Measurements from ENCODE around the gene RBM33. TPM values are rescaled to one million over a fixed set of nuclear protein-coding genes. Genes with fewer than 3 reads are reported as not detected.

Gene RBM33
- total RNA-seq, 2 experiments from 2014 or later: 67.6 to 81.1 TPM

DNA sequence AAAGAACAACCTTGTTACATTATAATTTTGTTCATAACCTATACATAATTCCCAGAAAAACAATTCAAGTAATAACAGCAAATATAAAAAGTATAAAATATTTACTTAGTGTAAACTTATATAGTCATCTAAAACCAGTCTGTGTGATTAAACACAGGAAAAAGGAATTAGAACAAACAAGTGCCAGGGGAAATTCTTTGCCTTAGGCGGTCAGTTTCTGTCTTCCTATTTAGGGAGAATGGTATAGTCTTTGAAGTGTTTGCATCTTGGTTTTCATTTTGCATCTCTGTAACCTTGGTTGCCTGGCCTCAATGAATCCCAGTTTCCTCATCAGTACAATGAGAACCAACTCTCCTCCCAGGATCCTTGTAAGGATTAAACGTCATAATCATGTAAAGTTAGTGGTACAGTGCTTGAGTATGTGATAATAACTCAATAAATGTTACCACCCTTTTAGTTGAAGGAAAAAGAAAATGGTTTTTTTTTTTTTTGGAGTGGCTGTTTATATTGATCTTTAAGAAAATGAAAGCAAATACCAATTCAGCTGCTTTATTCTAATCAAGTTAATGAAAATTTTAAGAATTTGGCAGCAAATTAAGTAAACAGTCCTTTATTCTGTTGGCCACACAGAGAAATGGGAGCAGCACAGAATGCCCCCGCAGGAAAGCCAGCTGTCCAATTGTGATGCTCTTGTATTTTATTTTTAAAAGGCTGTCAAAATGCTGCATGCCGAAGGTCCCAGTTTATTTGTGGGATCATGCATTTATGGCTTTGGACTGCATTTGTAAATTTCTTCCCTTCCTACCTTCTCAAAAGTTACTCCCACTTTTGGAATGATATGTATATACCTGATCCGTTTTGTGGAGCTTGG lies 106.0 kb downstream of the RBM33 start:
- ATAC-seq (no peak), DNase-seq (no peak)
- H3K27ac Mint-ChIP-seq: no peak overlapping the region
- H3K4me1 Mint-ChIP-seq: peaks cover 80% of the 10 kb centered on the region
- no peak overlapping the region for H3K4me3 Mint-ChIP-seq
- CTCF ChIA-PET: interaction anchor here (1.1 kb wide), 1 partner anchor 153 kb away, joined by 3 read pairs; no protein-coding TSS in a partner anchor
- no peaks in the 10 kb centered on the region for H3K9me3 Mint-ChIP-seq (ENCODE audit: low read depth)
- POLR2A ChIA-PET: no interaction called here
- peaks cover 30% of the 10 kb centered on the region for H3K36me3 Mint-ChIP-seq (ENCODE audit: low read depth)
- no peaks in the 10 kb centered on the region for H3K27me3 Mint-ChIP-seq
- intact Hi-C loops (cut with DNase I, micrococcal nuclease): no loop called here

DNA sequence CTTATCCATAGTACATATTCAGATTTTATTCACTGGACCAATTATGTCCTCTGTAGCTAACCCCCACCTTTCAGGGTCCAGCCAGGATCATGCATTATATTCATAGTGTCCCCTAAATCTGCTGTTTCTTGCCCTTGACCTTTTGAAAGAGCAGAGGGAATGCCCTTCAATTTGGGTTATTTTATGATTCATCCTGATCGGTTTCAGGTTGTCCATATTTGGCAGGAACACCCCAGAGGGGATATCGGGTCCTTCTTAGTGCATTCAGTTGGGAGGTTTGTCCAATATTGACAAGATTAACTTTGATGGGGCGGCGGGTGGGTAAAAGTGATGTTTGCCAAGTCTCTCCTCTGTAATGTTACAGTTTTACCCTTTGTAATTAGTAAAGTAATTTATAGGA lies 106.9 kb downstream of the RBM33 start:
- intact Hi-C loops (cut with DNase I, micrococcal nuclease): no loop called here
- ATAC-seq: no peak
- Mint-ChIP-seq H3K9me3 (ENCODE audit: low read depth) (no peaks in the 10 kb centered on the region), H3K27me3 (no peaks in the 10 kb centered on the region), H3K27ac (no peak overlapping the region), H3K4me3 (no peak overlapping the region), H3K36me3 (ENCODE audit: low read depth) (peaks cover 23% of the 10 kb centered on the region), H3K4me1 (peaks cover 78% of the 10 kb centered on the region)
- DNase-seq: no peak
- POLR2A ChIA-PET: no interaction called here
- CTCF ChIA-PET: interaction anchor here (0.6 kb wide), 1 partner anchor 153 kb away, joined by 3 read pairs; no protein-coding TSS in a partner anchor

DNA sequence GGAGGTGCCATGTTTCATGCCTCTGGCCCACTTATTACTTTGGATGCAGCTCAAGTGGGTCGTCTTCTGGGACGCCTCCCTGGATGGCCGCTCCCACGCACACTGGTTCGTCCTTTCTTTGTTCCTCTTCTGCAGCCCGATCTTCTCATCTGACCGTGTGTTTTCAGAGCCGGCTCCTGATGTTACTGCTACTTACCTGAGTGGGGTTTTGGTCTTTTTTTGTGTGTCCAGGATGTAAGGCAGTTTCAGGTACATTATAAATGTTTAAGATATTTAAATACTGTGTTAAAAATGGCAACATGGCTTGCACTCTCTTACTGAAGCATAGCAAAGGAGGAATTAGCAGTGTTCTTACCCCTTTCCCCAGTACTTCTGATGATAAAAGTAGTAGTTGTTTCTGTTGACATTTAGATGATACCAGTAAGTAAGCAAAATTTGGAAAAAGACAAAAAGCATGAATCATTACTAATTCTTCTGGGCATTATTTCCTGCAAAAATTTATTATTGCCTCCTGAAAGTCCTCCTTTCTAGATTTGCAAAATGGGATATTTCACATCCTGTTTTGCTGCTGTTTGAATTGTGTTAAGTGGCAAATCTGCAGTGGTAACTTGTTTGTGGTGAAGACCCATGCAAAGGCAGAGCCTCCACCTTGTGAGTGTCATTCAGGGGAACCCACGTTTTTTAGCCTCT lies 108.4 kb downstream of the RBM33 start:
- H3K4me1 Mint-ChIP-seq: peaks cover 79% of the 10 kb centered on the region
- H3K4me3 Mint-ChIP-seq: no peak overlapping the region
- ChIA-PET CTCF (interaction anchor here (1.0 to 1.8 kb wide), 2 partner anchors 14 to 154 kb away, joined by 3 to 5 read pairs; no protein-coding TSS in a partner anchor), POLR2A (no interaction called here)
- H3K27me3 Mint-ChIP-seq: no peaks in the 10 kb centered on the region
- no peaks in the 10 kb centered on the region for H3K9me3 Mint-ChIP-seq (ENCODE audit: low read depth)
- H3K27ac Mint-ChIP-seq: peak overlapping the region; percentile 74
- peaks cover 28% of the 10 kb centered on the region for H3K36me3 Mint-ChIP-seq (ENCODE audit: low read depth)
- intact Hi-C loops (cut with DNase I, micrococcal nuclease): no loop called here
- no peak for ATAC-seq
- no peak for DNase-seq

DNA sequence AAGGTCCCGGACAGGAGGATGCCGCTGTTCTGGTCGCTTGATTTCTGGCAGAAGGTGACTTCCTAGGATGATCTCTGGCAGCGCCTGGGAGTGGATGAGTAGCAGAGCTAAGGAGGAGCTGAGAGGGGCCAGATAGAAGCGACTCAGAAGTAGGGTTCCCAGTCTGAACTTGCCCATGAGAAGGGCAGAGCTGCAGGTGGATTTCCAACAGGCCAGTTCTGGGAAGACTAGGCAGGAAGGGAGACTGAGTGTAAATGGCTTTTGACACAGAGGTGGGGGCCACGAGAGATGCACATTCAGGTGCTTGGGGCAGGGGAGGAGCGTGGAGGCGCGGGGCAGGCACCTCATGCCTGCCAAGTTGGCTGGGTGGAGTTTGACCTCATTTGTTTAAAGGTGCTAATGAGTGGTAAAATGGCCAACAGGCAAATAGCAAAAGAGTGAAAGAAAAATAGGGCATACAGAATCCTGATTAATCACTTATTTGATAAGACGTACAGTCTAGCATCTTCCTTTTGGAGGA lies 109.0 kb downstream of the RBM33 start:
- Mint-ChIP-seq H3K36me3 (ENCODE audit: low read depth) (peaks cover 30% of the 10 kb centered on the region), H3K9me3 (ENCODE audit: low read depth) (no peaks in the 10 kb centered on the region)

DNA sequence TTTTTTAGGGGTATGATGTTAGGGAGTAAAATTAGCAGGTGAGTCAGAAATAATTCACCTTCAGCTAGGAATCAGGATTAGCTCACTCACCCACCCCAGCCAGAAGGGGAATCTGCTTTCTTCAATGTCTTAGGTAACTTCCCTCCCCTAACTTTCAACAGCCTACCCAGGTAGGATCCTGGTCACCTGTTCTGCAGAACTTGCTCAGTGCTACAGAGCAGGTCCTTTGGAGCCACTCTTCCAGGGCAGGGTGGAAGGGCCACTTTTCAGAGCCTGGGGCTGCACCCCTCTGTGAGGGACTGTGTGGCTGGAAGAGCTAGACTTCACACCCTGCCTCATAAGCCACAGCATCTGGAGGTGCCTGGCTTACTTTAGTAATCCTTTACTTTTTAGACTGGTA lies 109.7 kb downstream of the RBM33 start:
- Mint-ChIP-seq H3K4me1 (peaks cover 71% of the 10 kb centered on the region), H3K9me3 (ENCODE audit: low read depth) (no peaks in the 10 kb centered on the region), H3K27me3 (no peaks in the 10 kb centered on the region), H3K4me3 (no peak overlapping the region), H3K27ac (no peak overlapping the region), H3K36me3 (ENCODE audit: low read depth) (peaks cover 34% of the 10 kb centered on the region)
- CTCF ChIA-PET: interaction anchor here (1.1 to 1.8 kb wide), 2 partner anchors 14 to 155 kb away, joined by 3 to 5 read pairs; no protein-coding TSS in a partner anchor
- POLR2A ChIA-PET: no interaction called here
- ATAC-seq: peak; percentile 24
- intact Hi-C loops (cut with DNase I, micrococcal nuclease): no loop called here
- DNase-seq: no peak

More for the DNA sequence above, 109.0 kb downstream of the RBM33 start:
- Mint-ChIP-seq H3K4me1 (peaks cover 77% of the 10 kb centered on the region), H3K27ac (peak overlapping the region; percentile 74), H3K27me3 (no peaks in the 10 kb centered on the region), H3K4me3 (no peak overlapping the region)
- DNase-seq: no peak
- peak; percentile 22 for ATAC-seq
- intact Hi-C loops (cut with DNase I, micrococcal nuclease): no loop called here
- ChIA-PET POLR2A (no interaction called here), CTCF (interaction anchor here (1.8 kb wide), 1 partner anchor 154 kb away, joined by 5 read pairs; no protein-coding TSS in a partner anchor)

DNA sequence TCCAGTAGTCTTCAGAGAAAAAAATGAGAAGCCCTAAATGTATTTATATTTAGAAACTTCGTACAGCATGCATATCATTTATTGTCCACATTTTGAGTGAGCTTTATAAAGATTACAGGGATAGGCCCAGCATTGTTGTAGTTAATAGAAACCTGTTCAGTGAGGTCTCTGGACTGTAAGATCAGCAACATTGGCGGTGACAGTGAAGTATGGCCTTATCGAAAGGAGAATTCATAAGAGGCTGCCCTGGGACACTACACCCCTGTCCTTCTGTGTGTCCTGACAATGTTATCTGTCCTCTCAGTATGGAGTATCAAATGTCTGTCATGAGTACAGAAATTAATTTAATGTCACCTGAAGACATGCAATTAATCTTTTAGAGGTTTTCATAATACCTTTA lies 110.6 kb downstream of the RBM33 start:
- CTCF ChIA-PET: interaction anchor here (1.1 kb wide), 1 partner anchor 13 kb away, joined by 3 read pairs; no protein-coding TSS in a partner anchor
- POLR2A ChIA-PET: no interaction called here
- no peak overlapping the region for H3K4me3 Mint-ChIP-seq
- no peaks in the 10 kb centered on the region for H3K9me3 Mint-ChIP-seq (ENCODE audit: low read depth)
- H3K36me3 Mint-ChIP-seq (ENCODE audit: low read depth): peaks cover 37% of the 10 kb centered on the region
- ATAC-seq (no peak), DNase-seq (no peak)
- intact Hi-C loops (cut with DNase I, micrococcal nuclease): no loop called here
- H3K4me1 Mint-ChIP-seq: peaks cover 64% of the 10 kb centered on the region
- no peak overlapping the region for H3K27ac Mint-ChIP-seq
- no peaks in the 10 kb centered on the region for H3K27me3 Mint-ChIP-seq

DNA sequence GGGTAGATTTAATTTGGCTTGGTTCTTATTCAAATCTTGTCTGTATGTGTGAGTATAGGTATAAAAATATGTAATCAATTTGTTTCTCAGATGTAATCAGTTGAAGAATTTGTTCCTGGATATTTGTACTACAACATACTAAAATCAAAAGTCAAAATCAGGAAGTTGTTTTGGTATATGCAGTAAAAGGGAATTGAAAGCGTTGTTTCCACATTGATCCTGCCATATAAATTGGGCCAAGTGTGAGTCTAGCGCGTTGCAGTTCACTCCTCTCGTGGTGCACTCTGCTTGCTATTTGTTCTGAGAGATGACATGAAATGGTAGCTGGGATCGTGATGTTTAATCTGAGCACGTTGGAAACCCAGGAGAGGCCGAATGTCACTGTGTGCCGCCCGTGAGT lies 111.9 kb downstream of the RBM33 start:
- H3K27ac Mint-ChIP-seq: no peak overlapping the region
- ChIA-PET CTCF (interaction anchor here (1.5 kb wide), 1 partner anchor 12 kb away, joined by 4 read pairs; no protein-coding TSS in a partner anchor), POLR2A (no interaction called here)
- intact Hi-C loops (cut with DNase I, micrococcal nuclease): no loop called here
- DNase-seq: no peak
- H3K4me1 Mint-ChIP-seq: peaks cover 60% of the 10 kb centered on the region
- H3K36me3 Mint-ChIP-seq (ENCODE audit: low read depth): peaks cover 41% of the 10 kb centered on the region
- no peak overlapping the region for H3K4me3 Mint-ChIP-seq
- no peak for ATAC-seq
- no peaks in the 10 kb centered on the region for H3K27me3 Mint-ChIP-seq
- H3K9me3 Mint-ChIP-seq (ENCODE audit: low read depth): no peaks in the 10 kb centered on the region

DNA sequence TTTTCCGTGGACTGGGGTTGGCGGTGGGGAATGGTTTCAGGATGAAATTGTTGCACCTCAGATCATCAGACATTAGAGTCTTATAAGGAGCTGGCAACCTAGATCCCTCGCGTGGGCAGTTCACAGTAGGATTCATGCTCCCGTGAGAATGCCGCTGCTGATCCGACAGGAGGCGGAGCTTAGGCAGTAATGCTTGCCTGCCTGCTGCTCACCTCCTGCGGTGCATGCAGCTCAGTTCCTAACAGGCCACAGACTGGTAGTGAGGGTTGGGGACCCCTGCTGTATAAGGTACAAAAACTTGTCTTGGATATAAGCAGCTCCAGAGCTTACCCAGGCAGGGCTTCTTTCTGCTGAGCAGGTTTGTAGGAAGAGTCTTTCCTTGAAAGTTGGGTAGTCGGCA lies 113.9 kb downstream of the RBM33 start:
- intact Hi-C loops (cut with DNase I, micrococcal nuclease): no loop called here
- Mint-ChIP-seq H3K9me3 (ENCODE audit: low read depth) (no peaks in the 10 kb centered on the region), H3K27ac (no peak overlapping the region), H3K4me3 (no peak overlapping the region), H3K36me3 (ENCODE audit: low read depth) (peaks cover 50% of the 10 kb centered on the region), H3K27me3 (no peaks in the 10 kb centered on the region), H3K4me1 (peaks cover 62% of the 10 kb centered on the region)
- DNase-seq (no peak), ATAC-seq (no peak)
- ChIA-PET CTCF (interaction anchor here (0.7 to 0.8 kb wide), 2 partner anchors 110 to 1456 kb away, joined by 3 read pairs; no protein-coding TSS in a partner anchor), POLR2A (interaction anchor here (0.7 kb wide), 1 partner anchor 9 kb away, joined by 5 read pairs; no protein-coding TSS in a partner anchor)

DNA sequence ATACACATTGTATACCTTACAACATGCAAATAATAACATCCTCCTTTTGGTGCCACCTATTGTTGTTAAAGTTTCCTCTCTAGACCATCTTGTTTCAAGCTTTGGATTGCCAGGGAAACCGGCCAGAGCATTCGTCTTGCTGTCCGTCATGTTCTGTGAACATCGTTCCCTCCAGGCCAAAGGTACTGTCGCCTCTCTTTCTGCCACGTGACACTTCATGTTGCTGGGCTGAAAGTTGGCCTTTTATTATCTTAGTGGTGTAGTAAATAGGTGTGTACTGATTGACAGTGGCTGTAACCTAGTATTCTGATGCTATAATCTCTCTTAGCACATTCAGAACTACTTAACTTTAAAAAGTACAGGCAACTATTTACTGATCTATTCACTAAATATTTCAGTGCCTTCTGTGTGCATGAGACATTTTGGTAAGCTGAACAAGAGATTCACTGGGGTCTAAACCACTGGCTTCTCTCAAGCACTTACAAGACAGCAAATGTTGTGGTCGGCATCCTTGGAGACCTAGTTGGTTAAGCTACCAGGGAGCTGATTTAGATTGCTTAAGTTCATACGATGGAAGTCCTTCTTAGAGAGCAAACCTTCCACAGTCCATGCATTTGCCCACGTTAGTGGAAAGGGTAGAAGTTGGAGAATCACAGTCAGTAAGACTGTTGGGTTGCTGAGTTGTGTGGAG lies 115.4 kb downstream of the RBM33 start:
- CTCF ChIA-PET: no interaction called here
- H3K4me1 Mint-ChIP-seq: peaks cover 63% of the 10 kb centered on the region
- H3K27me3 Mint-ChIP-seq: no peaks in the 10 kb centered on the region

DNA sequence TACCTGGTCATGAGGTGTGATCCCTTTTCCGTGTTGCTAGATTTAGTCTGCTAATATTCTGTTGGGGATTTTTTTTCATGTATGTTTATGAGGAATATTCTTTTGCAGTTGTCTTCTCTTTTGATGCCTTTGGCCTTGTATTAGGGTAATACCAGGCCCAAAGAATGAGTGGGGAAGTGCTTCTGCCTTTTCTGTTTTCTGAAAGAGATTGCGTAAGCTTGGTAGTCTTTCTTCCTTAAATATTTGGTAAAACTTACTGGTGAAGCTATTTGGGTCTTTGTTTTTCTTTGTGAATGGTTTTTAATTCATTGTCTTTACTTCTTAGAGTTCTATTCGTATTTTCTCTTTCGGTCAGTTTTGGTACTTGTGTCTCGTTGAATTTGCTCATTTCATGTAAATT lies 116.7 kb downstream of the RBM33 start:
- Mint-ChIP-seq H3K4me1 (peaks cover 60% of the 10 kb centered on the region), H3K9me3 (ENCODE audit: low read depth) (no peaks in the 10 kb centered on the region), H3K4me3 (no peak overlapping the region), H3K36me3 (ENCODE audit: low read depth) (peaks cover 55% of the 10 kb centered on the region), H3K27ac (peak overlapping the region; percentile 97), H3K27me3 (no peaks in the 10 kb centered on the region)
- POLR2A ChIA-PET: no interaction called here
- intact Hi-C loops (cut with DNase I, micrococcal nuclease): loop anchor here in 1 of 2 experiments (5.0 to 10.0 kb wide), 2 partner anchors 114 to 386 kb away; no protein-coding TSS in a partner anchor
- DNase-seq (no peak), ATAC-seq (no peak)
- CTCF ChIA-PET: interaction anchor here (0.6 kb wide), 1 partner anchor 54 kb away, joined by 3 read pairs; no protein-coding TSS in a partner anchor

More for the DNA sequence above, 115.4 kb downstream of the RBM33 start:
- Mint-ChIP-seq H3K4me3 (no peak overlapping the region), H3K9me3 (ENCODE audit: low read depth) (no peaks in the 10 kb centered on the region), H3K36me3 (ENCODE audit: low read depth) (peaks cover 48% of the 10 kb centered on the region), H3K27ac (no peak overlapping the region)
- POLR2A ChIA-PET: no interaction called here
- no peak for ATAC-seq
- intact Hi-C loops (cut with DNase I, micrococcal nuclease): loop anchor here in 1 of 2 experiments (5.0 to 10.0 kb wide), 2 partner anchors 113 to 385 kb away; no protein-coding TSS in a partner anchor
- DNase-seq: no peak

DNA sequence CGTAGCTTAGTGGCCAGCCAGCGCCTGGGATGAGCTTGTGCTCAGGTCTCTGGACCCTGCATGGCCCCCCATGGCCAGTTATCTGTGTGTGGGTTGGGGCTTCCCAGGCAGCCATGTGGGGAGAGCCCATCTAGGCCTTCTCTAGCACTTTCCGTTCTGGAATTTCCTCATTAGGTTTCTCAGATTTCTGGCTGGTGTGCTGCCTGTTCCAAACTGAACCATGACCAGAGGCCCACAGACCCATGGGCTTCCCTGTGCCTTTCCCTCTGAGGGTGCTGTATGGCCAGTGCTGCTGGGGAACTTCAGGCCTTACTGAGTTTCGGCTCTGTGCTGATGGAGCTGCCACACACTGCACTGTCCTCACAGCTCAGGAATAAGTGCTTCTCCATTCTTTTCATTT lies 117.6 kb downstream of the RBM33 start:
- Mint-ChIP-seq H3K4me1 (peaks cover 53% of the 10 kb centered on the region), H3K27ac (peak overlapping the region; percentile 97)
- POLR2A ChIA-PET: no interaction called here

More for the DNA sequence above, 117.6 kb downstream of the RBM33 start:
- ATAC-seq (no peak), DNase-seq (no peak)
- Mint-ChIP-seq H3K4me3 (no peak overlapping the region), H3K36me3 (ENCODE audit: low read depth) (peaks cover 51% of the 10 kb centered on the region), H3K9me3 (ENCODE audit: low read depth) (no peaks in the 10 kb centered on the region), H3K27me3 (no peaks in the 10 kb centered on the region)
- intact Hi-C loops (cut with DNase I, micrococcal nuclease): loop anchor here in 1 of 2 experiments (5.0 to 10.0 kb wide), 2 partner anchors 115 to 387 kb away; no protein-coding TSS in a partner anchor
- CTCF ChIA-PET: interaction anchor here (0.6 to 1.6 kb wide), 3 partner anchors 33 to 163 kb away, joined by 3 to 8 read pairs (median 3); no protein-coding TSS in a partner anchor
